Activated B cell treated with CpG ODN at 0.5 μM for 24 hours (primary cell): Measurements from ENCODE around the gene PER3. TPM values are rescaled to one million over a fixed set of nuclear protein-coding genes. Genes with fewer than 3 reads are reported as not detected.

Source experiments
- ATAC-seq: fragments of 200-7000 bp; cut with Tn5 transposase; one replicate; pipeline ENCODE4 v1.10.0; 2021; ENCODE audit warnings: low read depth, mild to moderate bottlenecking, moderate library complexity
- CTCF ChIA-PET: fragments of 350-600 bp; sonication (Branson Sonifier 250); formaldehyde crosslinking; loops from one replicate; lab custom pipeline; 2021; ENCODE audit warnings: antibody characterized with exemption; lab: Charles Lee
- POLR2A ChIA-PET: fragments of 350-600 bp; sonication (Branson Sonifier 250); formaldehyde crosslinking; loops from one replicate; lab custom pipeline; 2021; ENCODE audit warnings: antibody characterized with exemption; lab: Charles Lee
- DNase-seq: peaks from one replicate; pipeline ENCODE4 v3.0.0; 2022
- H3K27ac Mint-ChIP-seq: one replicate; pipeline ENCODE4 v1.8.0; 2020; ENCODE audit warnings: mixed read lengths
- H3K27me3 Mint-ChIP-seq: one replicate; pipeline ENCODE4 v1.8.0; 2021; ENCODE audit warnings: mixed read lengths
- H3K36me3 Mint-ChIP-seq: one replicate; pipeline ENCODE4 v1.8.0; 2021; ENCODE audit warnings: low read depth, mixed read lengths
- H3K4me1 Mint-ChIP-seq: one replicate; pipeline ENCODE4 v1.8.0; 2021; ENCODE audit warnings: mixed read lengths
- H3K4me3 Mint-ChIP-seq: one replicate; pipeline ENCODE4 v1.8.0; 2020; ENCODE audit warnings: mild to moderate bottlenecking, mixed read lengths
- H3K9me3 Mint-ChIP-seq: one replicate; pipeline ENCODE4 v1.8.0; 2020; ENCODE audit warnings: mixed read lengths
- intact Hi-C: fragments of 100-400 bp; cut with micrococcal nuclease; formaldehyde crosslinking; loops from one replicate; pipeline ENCODE4 v1.15.1; 2024
- total RNA-seq: library from RNA; stranded (reverse); gene quantifications from 2 replicates; pipeline ENCODE4 v1.2.3, GENCODE V29; 2022
- TF ChIP-seq, protein P1 (sequence below): fragments of 200-600 bp; IDR thresholded peaks from one replicate; pipeline ENCODE4 v1.8.0; 2022; ENCODE audit warnings: antibody characterized with exemption, mild to moderate bottlenecking

PER3 gene
- total RNA-seq, 1 donor from 2014 or later, result 2.7 TPM

DNA sequence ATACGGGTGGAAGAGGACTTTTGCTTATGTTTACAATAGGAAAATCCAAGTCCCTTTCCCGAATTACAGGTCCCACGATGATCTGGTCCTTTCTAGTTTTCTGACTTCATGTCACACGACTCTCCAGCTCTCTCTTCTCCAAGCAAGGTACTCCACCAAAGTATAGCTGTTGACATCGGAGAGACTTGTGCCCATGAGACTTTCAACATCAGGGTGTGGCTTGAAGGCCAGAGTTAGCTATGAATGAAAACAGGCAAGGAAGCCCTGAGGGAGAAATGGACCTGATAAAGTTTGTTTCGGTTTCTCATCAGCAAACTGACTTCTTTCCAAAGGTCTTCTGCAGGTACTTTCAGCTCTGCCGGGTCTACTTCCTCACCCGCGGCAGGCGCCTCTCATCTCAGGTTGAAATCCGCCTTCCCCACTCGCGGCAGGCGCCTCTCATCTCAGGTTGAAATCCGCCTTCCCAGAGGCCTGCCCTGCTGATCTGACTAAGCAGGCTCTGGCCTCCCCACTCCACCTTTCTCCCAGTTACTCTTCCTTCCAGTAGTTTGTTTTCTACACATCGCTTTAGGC lies 2.1 kb upstream of the PER3 start:
- no peak for DNase-seq
- peak overlapping the region; percentile 71 for H3K4me3 Mint-ChIP-seq

DNA sequence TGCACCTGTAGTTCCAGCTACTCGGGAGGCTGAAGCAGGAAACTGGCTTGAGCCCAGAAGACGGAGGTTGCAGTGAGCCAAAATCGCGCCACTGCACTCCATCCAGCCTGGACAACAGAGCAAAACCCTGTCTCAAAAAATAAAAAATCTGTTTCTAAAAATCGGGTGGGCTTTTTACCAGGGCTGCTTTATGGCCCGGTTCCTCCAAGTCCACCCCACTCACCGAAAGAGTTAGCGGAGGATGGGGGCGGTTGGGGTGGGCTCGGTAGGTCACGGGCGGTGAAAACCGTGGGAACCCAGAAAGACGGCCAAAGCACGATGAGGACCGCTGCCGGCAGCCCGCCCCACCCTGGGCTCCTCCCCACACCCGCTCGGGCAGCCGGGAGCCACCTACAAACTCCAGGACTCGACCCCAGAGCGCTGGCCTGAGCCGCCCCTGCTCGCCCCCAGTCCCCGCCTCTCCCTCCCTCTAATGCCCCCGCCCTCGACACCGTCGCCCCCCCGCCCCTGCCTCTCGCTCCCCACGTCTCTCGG lies 846 bp upstream of the PER3 start:
- H3K27ac Mint-ChIP-seq, result no peak overlapping the region
- ATAC-seq, result peak; percentile 11
- no peak for DNase-seq
- no peaks in the 10 kb centered on the region for H3K9me3 Mint-ChIP-seq
- H3K36me3 Mint-ChIP-seq, result peaks cover 21% of the 10 kb centered on the region
- peak overlapping the region; percentile 80 for H3K4me3 Mint-ChIP-seq
- ChIA-PET POLR2A (interaction anchor here (0.6 to 1.3 kb wide), 3 partner anchors 12 to 198 kb away, joined by 3 to 13 read pairs (median 3); partner anchors contain the start of gene VAMP3), CTCF (no interaction called here)
- TF ChIP-seq, protein P1, sequence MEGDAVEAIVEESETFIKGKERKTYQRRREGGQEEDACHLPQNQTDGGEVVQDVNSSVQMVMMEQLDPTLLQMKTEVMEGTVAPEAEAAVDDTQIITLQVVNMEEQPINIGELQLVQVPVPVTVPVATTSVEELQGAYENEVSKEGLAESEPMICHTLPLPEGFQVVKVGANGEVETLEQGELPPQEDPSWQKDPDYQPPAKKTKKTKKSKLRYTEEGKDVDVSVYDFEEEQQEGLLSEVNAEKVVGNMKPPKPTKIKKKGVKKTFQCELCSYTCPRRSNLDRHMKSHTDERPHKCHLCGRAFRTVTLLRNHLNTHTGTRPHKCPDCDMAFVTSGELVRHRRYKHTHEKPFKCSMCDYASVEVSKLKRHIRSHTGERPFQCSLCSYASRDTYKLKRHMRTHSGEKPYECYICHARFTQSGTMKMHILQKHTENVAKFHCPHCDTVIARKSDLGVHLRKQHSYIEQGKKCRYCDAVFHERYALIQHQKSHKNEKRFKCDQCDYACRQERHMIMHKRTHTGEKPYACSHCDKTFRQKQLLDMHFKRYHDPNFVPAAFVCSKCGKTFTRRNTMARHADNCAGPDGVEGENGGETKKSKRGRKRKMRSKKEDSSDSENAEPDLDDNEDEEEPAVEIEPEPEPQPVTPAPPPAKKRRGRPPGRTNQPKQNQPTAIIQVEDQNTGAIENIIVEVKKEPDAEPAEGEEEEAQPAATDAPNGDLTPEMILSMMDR, result no peak
- no peaks in the 10 kb centered on the region for H3K27me3 Mint-ChIP-seq
- intact Hi-C loops, result loop anchor here (1.0 to 10.0 kb wide), 5 partner anchors 12 to 1168 kb away; partner anchors contain the start of genes ENO1, ERRFI1, PARK7 and PHF13
- H3K4me1 Mint-ChIP-seq, result peaks cover 26% of the 10 kb centered on the region

More for the DNA sequence above, 2.1 kb upstream of the PER3 start:
- ChIA-PET POLR2A (no interaction called here), CTCF (no interaction called here)
- TF ChIP-seq, protein P1, result no peak
- Mint-ChIP-seq H3K27me3 (no peaks in the 10 kb centered on the region), H3K36me3 (peaks cover 33% of the 10 kb centered on the region), H3K4me1 (peaks cover 26% of the 10 kb centered on the region), H3K27ac (no peak overlapping the region), H3K9me3 (no peaks in the 10 kb centered on the region)
- intact Hi-C loops, result loop anchor here (5.0 to 10.0 kb wide), 4 partner anchors 180 to 1167 kb away; partner anchors contain the start of genes ENO1, ERRFI1, PARK7 and PHF13
- no peak for ATAC-seq

DNA sequence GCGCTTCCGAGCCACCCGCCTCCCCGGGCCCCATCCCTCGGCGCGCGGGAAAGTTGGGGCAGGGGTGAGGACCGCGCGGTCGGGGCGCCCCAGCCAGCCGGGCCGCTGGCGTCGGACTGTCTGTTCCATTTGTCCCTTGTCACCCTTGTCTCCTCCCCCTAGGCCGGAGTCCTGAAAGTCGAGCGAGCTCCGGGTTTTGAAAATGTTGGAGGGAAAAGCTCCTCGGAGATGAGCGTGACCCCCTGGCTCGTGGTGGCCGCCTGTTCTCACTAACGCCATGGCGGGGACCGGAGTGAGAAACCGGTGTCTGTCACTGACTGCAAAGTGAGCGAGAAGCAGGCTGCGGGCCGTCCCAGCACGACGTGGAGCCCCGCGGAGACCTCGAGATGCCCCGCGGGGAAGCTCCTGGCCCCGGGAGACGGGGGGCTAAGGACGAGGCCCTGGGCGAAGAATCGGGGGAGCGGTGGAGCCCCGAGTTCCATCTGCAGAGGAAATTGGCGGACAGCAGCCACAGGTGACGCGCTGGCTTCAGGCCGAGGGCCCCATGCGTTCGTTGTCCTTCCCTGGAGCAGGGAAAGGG lies 491 bp downstream of the PER3 start:
- Mint-ChIP-seq H3K36me3 (peaks cover 20% of the 10 kb centered on the region), H3K4me1 (peaks cover 26% of the 10 kb centered on the region), H3K27ac (no peak overlapping the region), H3K9me3 (no peaks in the 10 kb centered on the region), H3K4me3 (peak overlapping the region; percentile 32), H3K27me3 (no peaks in the 10 kb centered on the region)
- ChIA-PET POLR2A (no interaction called here), CTCF (no interaction called here)
- TF ChIP-seq, protein P1, result no peak
- no peak for DNase-seq
- ATAC-seq, result no peak
- intact Hi-C loops, result loop anchor here (5.0 to 10.0 kb wide), 4 partner anchors 178 to 1170 kb away; partner anchors contain the start of genes ENO1, ERRFI1, PARK7 and PHF13

DNA sequence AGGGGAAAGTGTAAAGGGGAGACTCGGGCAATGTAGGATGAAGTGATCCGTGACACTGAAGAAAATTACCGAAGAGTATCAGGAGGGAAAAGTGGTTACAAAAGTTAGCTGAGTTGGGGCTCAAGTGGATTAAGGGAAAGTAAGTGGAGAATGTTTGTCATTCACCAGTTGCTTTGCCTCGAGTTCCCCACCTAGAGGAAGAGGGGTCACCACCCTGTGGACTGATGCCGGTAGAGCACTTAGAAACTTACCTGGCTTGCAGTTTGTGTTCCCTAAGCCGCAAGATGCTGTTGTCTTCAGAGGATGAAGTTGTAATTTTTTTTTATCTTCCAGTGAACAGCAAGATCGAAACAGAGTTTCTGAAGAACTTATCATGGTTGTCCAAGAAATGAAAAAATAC lies 1.0 kb downstream of the PER3 start:
- no peak for ATAC-seq
- no peak overlapping the region for H3K27ac Mint-ChIP-seq
- peak overlapping the region; percentile 30 for H3K4me3 Mint-ChIP-seq
- peaks cover 3% of the 10 kb centered on the region for H3K9me3 Mint-ChIP-seq
- peaks cover 26% of the 10 kb centered on the region for H3K4me1 Mint-ChIP-seq
- intact Hi-C loops, result loop anchor here (10.0 kb wide), 2 partner anchors 1090 to 1170 kb away; partner anchors contain the start of genes ENO1 and PHF13
- H3K27me3 Mint-ChIP-seq, result no peaks in the 10 kb centered on the region
- TF ChIP-seq, protein P1, result no peak
- ChIA-PET CTCF (no interaction called here), POLR2A (no interaction called here)
- H3K36me3 Mint-ChIP-seq, result peaks cover 19% of the 10 kb centered on the region
- no peak for DNase-seq

DNA sequence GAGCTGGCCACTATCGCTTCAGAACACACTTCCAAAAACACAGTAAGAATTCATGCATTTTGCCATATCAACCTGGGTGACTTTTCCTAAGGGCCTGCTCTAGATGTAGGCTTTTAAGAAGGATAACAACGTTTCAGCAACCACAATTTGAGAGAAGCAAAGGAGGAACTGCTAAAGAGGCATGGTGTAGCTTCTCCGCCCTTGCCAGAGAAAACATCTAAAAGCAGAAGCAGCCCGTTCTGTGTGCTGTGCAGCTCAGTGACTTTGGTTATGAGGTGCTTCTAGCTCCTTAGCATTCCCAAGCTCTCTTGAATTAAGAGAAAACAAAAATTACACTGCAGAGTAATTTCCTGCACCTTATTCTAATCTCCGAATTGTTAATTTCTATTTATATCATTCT lies 2.7 kb downstream of the PER3 start:
- Mint-ChIP-seq H3K4me1 (peaks cover 21% of the 10 kb centered on the region), H3K27me3 (no peaks in the 10 kb centered on the region), H3K4me3 (no peak overlapping the region)

More for the DNA sequence above, 2.7 kb downstream of the PER3 start:
- H3K9me3 Mint-ChIP-seq, result peaks cover 9% of the 10 kb centered on the region
- intact Hi-C loops, result loop anchor here (10.0 kb wide), 2 partner anchors 1088 to 1172 kb away; partner anchors contain the start of genes ENO1 and PHF13
- TF ChIP-seq, protein P1, result no peak
- DNase-seq, result no peak
- no peak for ATAC-seq
- CTCF ChIA-PET, result interaction anchor here (1.2 kb wide), 1 partner anchor 34 kb away, joined by 3 read pairs; no protein-coding TSS in a partner anchor
- H3K36me3 Mint-ChIP-seq, result peaks cover 17% of the 10 kb centered on the region
- H3K27ac Mint-ChIP-seq, result no peak overlapping the region
- POLR2A ChIA-PET, result no interaction called here
